ENCODE data around the gene CLEC16A. TPM values are rescaled to one million over a fixed set of nuclear protein-coding genes. Genes with fewer than 3 reads are reported as not detected.

Gene CLEC16A
- total and polyA plus RNA-seq, 9 of the 15 experiments (the other 6 are each of a cell fraction or from before 2014, with no cell fraction given): 1.00 to 22.3 (median 10.0) TPM

- peak; percentile 89 for TF ChIP-seq NR2C2 (CRISPR knock-in tag; IDR thresholded peaks at IDR 0.05)
- peak; percentile 88 for TF ChIP-seq NR2C2 (tag; IDR thresholded peaks at IDR 0.05)
- TF ChIP-seq POLR3G (IDR thresholded peaks at IDR 0.05; ENCODE audit: extremely low read depth, insufficient read length, insufficient replicate concordance): no peak
- TF ChIP-seq PHF21A (IDR thresholded peaks at IDR 0.05; ENCODE audit: borderline replicate concordance, low read depth): no peak
- TF ChIP-seq GATAD2A (IDR thresholded peaks at IDR 0.05): 0 out of 2 replicates have a peak, but pooled peaks have one; percentile 60
- TF ChIP-seq ZNF311 (CRISPR knock-in tag; IDR thresholded peaks at IDR 0.05): no peak
- TF ChIP-seq BACH1 (tag; IDR thresholded peaks at IDR 0.05): no peak
- no peak for TF ChIP-seq ELK3 (CRISPR knock-in tag; IDR thresholded peaks at IDR 0.05)
- no peak for TF ChIP-seq ZBTB8A (IDR thresholded peaks at IDR 0.05; ENCODE audit: partially characterized antibody)
- no peak for TF ChIP-seq RBM15 (IDR thresholded peaks at IDR 0.05; ENCODE audit: insufficient read depth, low read length)
- TF ChIP-seq TRIM24 (IDR thresholded peaks at IDR 0.05): no peak
- TF ChIP-seq ZNF830 (CRISPR knock-in tag; IDR thresholded peaks at IDR 0.05): no peak
- TF ChIP-seq ARNT (IDR thresholded peaks at IDR 0.05): no peak
- no peak for TF ChIP-seq FOXP1 (CRISPR knock-in tag; IDR thresholded peaks at IDR 0.05)
- peak; percentile 59 for TF ChIP-seq TAF1 (IDR thresholded peaks at IDR 0.05; ENCODE audit: control insufficient read depth, extremely low read depth, insufficient read depth, low read length, severe bottlenecking)
- no peak for TF ChIP-seq ZKSCAN1 (IDR thresholded peaks at IDR 0.05; ENCODE audit: low read depth, low read length)
- TF ChIP-seq ZNF384 (IDR thresholded peaks at IDR 0.05; ENCODE audit: low read depth, low read length): no peak
- no peak for TF ChIP-seq ZNF408 (CRISPR knock-in tag; IDR thresholded peaks at IDR 0.05; ENCODE audit: low read depth)
- TF ChIP-seq ZNF609 (CRISPR knock-in tag; IDR thresholded peaks at IDR 0.05; ENCODE audit: borderline replicate concordance): no peak
- no peak for TF ChIP-seq ZNF232 (CRISPR knock-in tag; IDR thresholded peaks at IDR 0.05)
- TF ChIP-seq ESRRA (IDR thresholded peaks at IDR 0.05; ENCODE audit: borderline replicate concordance, low read depth): peak; percentile 91; the same call in 1 of the 2 replicates
- TF ChIP-seq NCOA4 (IDR thresholded peaks at IDR 0.05; ENCODE audit: partially characterized antibody): no peak
Observed at GRCh38 chr16:10944249-10945064, at the start of gene CLEC16A (continued).

All from K562 (cell line).